Suprapubic skin (tissue), 4 donors: ENCODE results near the gene HMGN4. TPM values are rescaled to one million over a fixed set of nuclear protein-coding genes. Genes with fewer than 3 reads are reported as not detected.
"Not testable (repeated sequence)": the region's sequence is repeated elsewhere in the genome, so short reads cannot be mapped to it uniquely, and the experiment has no call there.

Source experiments
- DNase-seq, 2 donors: peaks; one replicate each; pipeline ENCODE4 v3.0.0-alpha.2; 2019; ENCODE audit warnings: low spot score in 2 of 2
- H3K27ac ChIP-seq: fragments of 200-600 bp; sonication (generic); one replicate; pipeline ENCODE4 v1.5.1; 2019
- H3K27me3 ChIP-seq: fragments of 200-600 bp; sonication (generic); one replicate; pipeline ENCODE4 v1.5.1; 2019
- H3K36me3 ChIP-seq: fragments of 200-600 bp; sonication (generic); one replicate; pipeline ENCODE4 v1.5.1; 2019
- H3K4me1 ChIP-seq: fragments of 200-600 bp; sonication (generic); one replicate; pipeline ENCODE4 v1.5.1; 2019
- H3K4me3 ChIP-seq: fragments of 200-600 bp; sonication (generic); one replicate; pipeline ENCODE4 v1.5.1; 2019; ENCODE audit warnings: mild to moderate bottlenecking
- H3K9me3 ChIP-seq: fragments of 200-600 bp; sonication (generic); one replicate; pipeline ENCODE4 v1.5.1; 2019
- CTCF ChIP-seq, 2 donors: fragments of 200-600 bp in 1 of 2; fragments of 450-650 bp in 1 of 2; sonication (generic) in 1 of 2; IDR thresholded peaks; one replicate each; pipeline ENCODE4 v1.5.1; 2016 to 2019; ENCODE audit warnings: antibody characterized with exemption in 2 of 2, mild to moderate bottlenecking in 1 of 2, moderate library complexity in 1 of 2
- EP300 ChIP-seq: sonication (generic); formaldehyde crosslinking; IDR thresholded peaks from one replicate; pipeline ENCODE4 v1.6.1; 2017; ENCODE audit warnings: antibody characterized with exemption
- POLR2A ChIP-seq, 2 donors: fragments of 450-650 bp; IDR thresholded peaks; one replicate each; pipeline ENCODE4 v1.6.1; 2017; ENCODE audit warnings: antibody characterized with exemption in 2 of 2, mild to moderate bottlenecking in 2 of 2, moderate library complexity in 2 of 2
- POLR2AphosphoS5 ChIP-seq, 3 donors: sonication (generic); formaldehyde crosslinking; IDR thresholded peaks; one replicate each; pipeline ENCODE4 v1.6.1; 2017; ENCODE audit warnings: antibody characterized with exemption in 3 of 3
- WGBS: methylation state at CpG from one replicate; pipeline ENCODE4 v1.1.5; 2018; 5-methylcytosine and 5-hydroxymethylcytosine counted together
- total RNA-seq, 4 donors: library from RNA; depleted of rRNA; stranded (reverse); fragments of >200 nt; gene quantifications; one replicate each; pipeline ENCODE4 v1.1.0, GENCODE V29; 2016

Gene HMGN4
- total RNA-seq, 4 donors from 2014 or later = 25.2 to 48.5 (median 34.5) TPM

- peak in 1 of 2 donors; percentile 77 for DNase-seq
- Histone ChIP-seq H3K27ac (peak overlapping the region; percentile 97), H3K9me3 (no peaks in the 10 kb centered on the region), H3K4me3 (peak overlapping the region; percentile 66), H3K4me1 (peaks cover 29% of the 10 kb centered on the region), H3K36me3 (no peaks in the 10 kb centered on the region), H3K27me3 (no peaks in the 10 kb centered on the region)
- TF ChIP-seq POLR2AphosphoS5 (IDR thresholded peaks at IDR 0.05) (no peak), EP300 (peak; percentile 38), CTCF (IDR thresholded peaks at IDR 0.05) (no peak)
- 26% methylated on average over 11 of the region's 21 CpGs for WGBS
These were observed 17.8 kb upstream of the HMGN4 start for GRCh38 chr6:26520237-26520849.

- peaks cover 29% of the 10 kb centered on the region for H3K4me1 ChIP-seq
- no peaks in the 10 kb centered on the region for H3K9me3 ChIP-seq
- no peaks in the 10 kb centered on the region for H3K27me3 ChIP-seq
- DNase-seq = peak; percentile 91 to 94
- H3K27ac ChIP-seq = peak overlapping the region; percentile 97
- H3K4me3 ChIP-seq = peak overlapping the region; percentile 66
- H3K36me3 ChIP-seq = no peaks in the 10 kb centered on the region
- no peak for TF ChIP-seq EP300
- peak in 1 of 3 donors; percentile 45 for TF ChIP-seq POLR2AphosphoS5 (IDR thresholded peaks at IDR 0.05)
- no peak for TF ChIP-seq CTCF (IDR thresholded peaks at IDR 0.05)
- under 1% methylated on average over 38 of the region's 49 CpGs for WGBS
These were observed 17.1 kb upstream of the HMGN4 start for GRCh38 chr6:26520850-26521599.

- no peaks in the 10 kb centered on the region for H3K27me3 ChIP-seq
- WGBS = 11% methylated on average over 36 of the region's 74 CpGs
- peak; percentile 87 to 89 for DNase-seq
- TF ChIP-seq CTCF (IDR thresholded peaks at IDR 0.05) (peak in 1 of 2 donors; percentile 33), POLR2A (IDR thresholded peaks at IDR 0.05) (no peak), EP300 (no peak), POLR2AphosphoS5 (IDR thresholded peaks at IDR 0.05) (peak in 1 of 3 donors; percentile 78)
- H3K9me3 ChIP-seq = no peaks in the 10 kb centered on the region
- H3K36me3 ChIP-seq = no peaks in the 10 kb centered on the region
- peaks cover 29% of the 10 kb centered on the region for H3K4me1 ChIP-seq
- H3K4me3 ChIP-seq = peak overlapping the region; percentile 66
- peak overlapping the region; percentile 97 for H3K27ac ChIP-seq
These were observed 16.4 kb upstream of the HMGN4 start for GRCh38 chr6:26521600-26522391.

- H3K36me3 ChIP-seq, H3K27me3 ChIP-seq, H3K9me3 ChIP-seq, DNase-seq: not testable (repeated sequence)
- Histone ChIP-seq H3K27ac (peak overlapping the region; percentile 97), H3K4me3 (peak overlapping the region; percentile 66), H3K4me1 (peaks cover 29% of the 10 kb centered on the region)
- WGBS = 67% methylated on average over 11 of the region's 11 CpGs
These were observed 15.5 kb upstream of the HMGN4 start for GRCh38 chr6:26522486-26523228.

GRCh38 chr6:26524314-26524713 is 13.9 kb upstream of the HMGN4 start:
- H3K4me1 ChIP-seq = peaks cover 29% of the 10 kb centered on the region
- not testable (repeated sequence) for H3K4me3 ChIP-seq, H3K9me3 ChIP-seq, DNase-seq, H3K36me3 ChIP-seq, H3K27ac ChIP-seq, H3K27me3 ChIP-seq
- WGBS = 95% methylated on average over 2 of the region's 2 CpGs
